CD4-positive, alpha-beta T cell treated with Interleukin-2 at 100 ng/mL for 4 hours (primary cell): ENCODE results near the gene ANAPC1.
"Not testable (repeated sequence)": the region's sequence is repeated elsewhere in the genome, so short reads cannot be mapped to it uniquely, and the experiment has no call there.

Source experiments
- DNase-seq: peaks from one replicate; pipeline ENCODE4 v3.0.0-alpha.2; 2020; ENCODE audit warnings: low spot score

ANAPC1 gene

DNA sequence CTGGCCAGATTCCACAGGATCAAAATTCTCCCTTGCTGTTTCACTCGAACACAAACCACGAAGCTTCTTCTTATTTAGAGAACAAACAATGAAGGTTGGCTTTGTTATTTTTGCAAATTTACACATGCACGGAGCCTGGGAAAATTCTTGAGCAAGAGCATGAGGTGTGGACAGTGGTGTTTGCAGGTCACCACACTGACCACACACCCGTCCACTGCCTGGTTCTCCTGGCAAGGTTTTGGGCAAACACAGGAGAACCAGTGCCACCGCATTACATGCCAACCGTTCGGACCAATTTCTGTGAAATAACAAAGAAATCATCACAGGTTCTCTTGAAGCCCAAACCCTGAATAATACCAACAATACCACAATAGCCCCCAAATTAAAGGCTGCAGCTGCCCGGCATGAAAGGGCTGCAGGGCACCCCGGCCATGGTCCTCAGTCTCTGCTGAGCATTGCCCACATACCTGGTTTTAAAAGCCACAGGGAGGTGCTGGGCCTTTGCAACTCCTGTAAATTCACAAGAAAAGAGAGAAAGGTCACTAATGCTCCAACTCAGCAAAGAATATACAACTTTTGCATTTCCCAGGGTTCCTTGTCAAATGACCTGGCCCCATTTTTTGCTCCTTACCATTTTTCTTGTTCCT lies 154.1 kb downstream of the ANAPC1 start:
- not testable (repeated sequence) for DNase-seq

- not testable (repeated sequence) for DNase-seq
Measured at GRCh38 chr2:111727611-111728110, 156.3 kb downstream of the ANAPC1 start.

DNA sequence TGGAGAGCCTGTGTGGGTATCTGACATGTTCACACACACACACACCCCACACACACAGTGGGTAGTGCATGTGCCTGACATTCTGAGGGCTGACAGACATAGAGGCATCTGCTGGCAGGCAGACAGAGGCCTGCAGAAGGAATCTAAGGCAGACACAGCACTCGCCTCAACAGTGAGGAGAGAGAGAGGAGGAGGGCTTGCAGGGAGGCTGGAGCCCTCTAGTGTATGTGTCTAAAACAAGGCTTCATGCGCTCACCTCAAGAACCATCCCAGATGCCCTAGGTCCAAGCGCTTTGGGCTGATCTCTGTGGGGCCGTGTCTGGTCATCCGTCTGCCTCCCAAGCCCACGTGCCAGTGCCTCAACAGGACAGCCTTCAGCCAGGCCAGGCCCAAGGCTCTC lies 158.3 kb downstream of the ANAPC1 start:
- not testable (repeated sequence) for DNase-seq

DNA sequence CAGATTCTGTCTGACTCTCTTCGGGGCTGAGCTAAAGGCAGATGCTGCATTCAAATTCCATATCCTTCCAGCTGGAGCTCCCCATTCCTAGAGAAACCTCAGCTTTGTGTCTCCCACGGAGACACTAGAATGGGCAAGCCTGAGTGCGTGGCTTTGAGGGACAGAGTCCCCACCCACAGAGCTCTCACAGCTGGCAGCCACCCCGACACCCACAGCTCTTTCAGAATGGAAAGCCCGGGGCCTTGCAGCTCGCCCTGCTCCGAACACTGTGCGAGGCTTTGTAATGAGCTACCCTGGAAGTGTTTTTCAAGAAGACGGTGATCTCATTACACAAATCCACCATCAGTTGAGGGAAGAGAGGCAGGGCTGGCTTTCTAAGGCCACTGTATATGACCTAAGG lies 164.4 kb downstream of the ANAPC1 start:
- not testable (repeated sequence) for DNase-seq
